Adrenal gland (tissue), 5 donors: ENCODE data around the gene GLOD5.

Source experiments
- CTCF ChIP-seq, 6 experiments: fragments of 450-650 bp in 4 of 6; fragments of 200-600 bp in 2 of 6; sonication (generic) in 1 of 6; IDR thresholded peaks; 1 replicate in 5 of 6; 2 replicates in 1 of 6; pipeline versions ENCODE4 v1.5.1 to v1.8.0; 2016 to 2021; ENCODE audit warnings: antibody characterized with exemption in 6 of 6, mild to moderate bottlenecking in 2 of 6, moderate library complexity in 1 of 6
- POLR2A ChIP-seq, 2 donors: fragments of 450-650 bp; IDR thresholded peaks; one replicate each; pipeline ENCODE4 v1.6.1; 2017; ENCODE audit warnings: antibody characterized with exemption in 2 of 2, mild to moderate bottlenecking in 2 of 2, moderate library complexity in 1 of 2
- donor health status: DM: no; HTN: no; CAD: no.

GRCh38 chrX:48728653-48729052, 32.9 kb upstream of the GLOD5 start:
- TF ChIP-seq CTCF (IDR thresholded peaks at IDR 0.05), result no peak
- no peak for TF ChIP-seq POLR2A (IDR thresholded peaks at IDR 0.05)
